HL-60 (cell line): Measurements from ENCODE around the gene PAPPA2.

Experiments used
- DNase-seq, 2 experiments: peaks; one replicate each; pipeline ENCODE4 v3.0.0-alpha.2; 2010 to 2020; ENCODE audit warnings: low read depth in 1 of 2, low spot score in 1 of 2
- H3K27ac ChIP-seq: fragments of 250-450 bp; sonication (Bioruptor Pico); replicated peaks from 2 replicates; pipeline ENCODE4 v1.5.1; 2020; ENCODE audit warnings: mild to moderate bottlenecking, moderate library complexity
- H3K27me3 ChIP-seq: fragments of 250-450 bp; sonication (Bioruptor Pico); 2 replicates; pipeline ENCODE4 v1.5.1; 2021; ENCODE audit warnings: mild to moderate bottlenecking, moderate library complexity; ENCODE audit not compliant: insufficient read depth, poor library complexity, severe bottlenecking
- H3K4me3 ChIP-seq: replicated peaks from 2 replicates; pipeline ENCODE4 v1.5.1; 2011; ENCODE audit warnings: mild to moderate bottlenecking, control low read depth, low read length; ENCODE audit not compliant: insufficient read depth
- GABPA ChIP-seq: IDR thresholded peaks from 2 replicates; pipeline ENCODE4 v1.6.1; 2012; ENCODE audit warnings: low read depth
- POLR2AphosphoS5 ChIP-seq: IDR thresholded peaks from 2 replicates; pipeline ENCODE4 v1.6.1; 2012; ENCODE audit warnings: low read depth
- SPI1 ChIP-seq: IDR thresholded peaks from 2 replicates; pipeline ENCODE4 v1.6.1; 2012; ENCODE audit warnings: low read depth, mild to moderate bottlenecking, borderline replicate concordance
- TF ChIP-seq, protein P1 (sequence below): IDR thresholded peaks from 2 replicates; pipeline ENCODE4 v1.6.1; 2012; ENCODE audit warnings: low read depth; ENCODE audit not compliant: insufficient replicate concordance
- TF ChIP-seq, protein P2 (sequence below): IDR thresholded peaks from one replicate; pipeline ENCODE4 v1.5.1; 2011; ENCODE audit warnings: low read length, control low read depth, inconsistent platforms; ENCODE audit not compliant: insufficient read depth

The PAPPA2 gene

DNA sequence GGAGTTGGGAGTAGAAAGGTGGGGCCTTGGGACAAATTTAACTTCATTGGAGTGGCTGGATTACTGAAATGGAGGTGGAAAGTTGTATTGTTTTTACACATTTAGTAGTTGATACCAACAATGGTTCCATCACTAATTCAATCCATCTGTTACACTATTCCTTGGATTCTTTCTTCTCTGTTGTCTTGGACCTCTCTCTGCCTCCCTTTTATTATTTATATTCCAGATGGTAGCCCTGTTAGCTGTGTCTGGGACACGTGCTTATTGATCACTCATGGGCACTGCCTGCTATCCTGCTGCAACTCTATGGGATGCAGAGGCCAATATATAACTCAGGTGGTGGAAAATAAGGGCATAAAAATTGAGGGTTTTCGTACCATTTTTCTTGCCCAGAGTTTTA lies 346.3 kb downstream of the PAPPA2 start:
- Histone ChIP-seq H3K27ac (no peak overlapping the region), H3K4me3 (no peak overlapping the region), H3K27me3 (no peaks in the 10 kb centered on the region)
- no peak for DNase-seq
- TF ChIP-seq SPI1 (no peak), GABPA (no peak), POLR2AphosphoS5 (no peak)
- TF ChIP-seq, protein P1, sequence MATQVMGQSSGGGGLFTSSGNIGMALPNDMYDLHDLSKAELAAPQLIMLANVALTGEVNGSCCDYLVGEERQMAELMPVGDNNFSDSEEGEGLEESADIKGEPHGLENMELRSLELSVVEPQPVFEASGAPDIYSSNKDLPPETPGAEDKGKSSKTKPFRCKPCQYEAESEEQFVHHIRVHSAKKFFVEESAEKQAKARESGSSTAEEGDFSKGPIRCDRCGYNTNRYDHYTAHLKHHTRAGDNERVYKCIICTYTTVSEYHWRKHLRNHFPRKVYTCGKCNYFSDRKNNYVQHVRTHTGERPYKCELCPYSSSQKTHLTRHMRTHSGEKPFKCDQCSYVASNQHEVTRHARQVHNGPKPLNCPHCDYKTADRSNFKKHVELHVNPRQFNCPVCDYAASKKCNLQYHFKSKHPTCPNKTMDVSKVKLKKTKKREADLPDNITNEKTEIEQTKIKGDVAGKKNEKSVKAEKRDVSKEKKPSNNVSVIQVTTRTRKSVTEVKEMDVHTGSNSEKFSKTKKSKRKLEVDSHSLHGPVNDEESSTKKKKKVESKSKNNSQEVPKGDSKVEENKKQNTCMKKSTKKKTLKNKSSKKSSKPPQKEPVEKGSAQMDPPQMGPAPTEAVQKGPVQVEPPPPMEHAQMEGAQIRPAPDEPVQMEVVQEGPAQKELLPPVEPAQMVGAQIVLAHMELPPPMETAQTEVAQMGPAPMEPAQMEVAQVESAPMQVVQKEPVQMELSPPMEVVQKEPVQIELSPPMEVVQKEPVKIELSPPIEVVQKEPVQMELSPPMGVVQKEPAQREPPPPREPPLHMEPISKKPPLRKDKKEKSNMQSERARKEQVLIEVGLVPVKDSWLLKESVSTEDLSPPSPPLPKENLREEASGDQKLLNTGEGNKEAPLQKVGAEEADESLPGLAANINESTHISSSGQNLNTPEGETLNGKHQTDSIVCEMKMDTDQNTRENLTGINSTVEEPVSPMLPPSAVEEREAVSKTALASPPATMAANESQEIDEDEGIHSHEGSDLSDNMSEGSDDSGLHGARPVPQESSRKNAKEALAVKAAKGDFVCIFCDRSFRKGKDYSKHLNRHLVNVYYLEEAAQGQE = no peak
- TF ChIP-seq, protein P2, sequence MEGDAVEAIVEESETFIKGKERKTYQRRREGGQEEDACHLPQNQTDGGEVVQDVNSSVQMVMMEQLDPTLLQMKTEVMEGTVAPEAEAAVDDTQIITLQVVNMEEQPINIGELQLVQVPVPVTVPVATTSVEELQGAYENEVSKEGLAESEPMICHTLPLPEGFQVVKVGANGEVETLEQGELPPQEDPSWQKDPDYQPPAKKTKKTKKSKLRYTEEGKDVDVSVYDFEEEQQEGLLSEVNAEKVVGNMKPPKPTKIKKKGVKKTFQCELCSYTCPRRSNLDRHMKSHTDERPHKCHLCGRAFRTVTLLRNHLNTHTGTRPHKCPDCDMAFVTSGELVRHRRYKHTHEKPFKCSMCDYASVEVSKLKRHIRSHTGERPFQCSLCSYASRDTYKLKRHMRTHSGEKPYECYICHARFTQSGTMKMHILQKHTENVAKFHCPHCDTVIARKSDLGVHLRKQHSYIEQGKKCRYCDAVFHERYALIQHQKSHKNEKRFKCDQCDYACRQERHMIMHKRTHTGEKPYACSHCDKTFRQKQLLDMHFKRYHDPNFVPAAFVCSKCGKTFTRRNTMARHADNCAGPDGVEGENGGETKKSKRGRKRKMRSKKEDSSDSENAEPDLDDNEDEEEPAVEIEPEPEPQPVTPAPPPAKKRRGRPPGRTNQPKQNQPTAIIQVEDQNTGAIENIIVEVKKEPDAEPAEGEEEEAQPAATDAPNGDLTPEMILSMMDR = no peak

DNA sequence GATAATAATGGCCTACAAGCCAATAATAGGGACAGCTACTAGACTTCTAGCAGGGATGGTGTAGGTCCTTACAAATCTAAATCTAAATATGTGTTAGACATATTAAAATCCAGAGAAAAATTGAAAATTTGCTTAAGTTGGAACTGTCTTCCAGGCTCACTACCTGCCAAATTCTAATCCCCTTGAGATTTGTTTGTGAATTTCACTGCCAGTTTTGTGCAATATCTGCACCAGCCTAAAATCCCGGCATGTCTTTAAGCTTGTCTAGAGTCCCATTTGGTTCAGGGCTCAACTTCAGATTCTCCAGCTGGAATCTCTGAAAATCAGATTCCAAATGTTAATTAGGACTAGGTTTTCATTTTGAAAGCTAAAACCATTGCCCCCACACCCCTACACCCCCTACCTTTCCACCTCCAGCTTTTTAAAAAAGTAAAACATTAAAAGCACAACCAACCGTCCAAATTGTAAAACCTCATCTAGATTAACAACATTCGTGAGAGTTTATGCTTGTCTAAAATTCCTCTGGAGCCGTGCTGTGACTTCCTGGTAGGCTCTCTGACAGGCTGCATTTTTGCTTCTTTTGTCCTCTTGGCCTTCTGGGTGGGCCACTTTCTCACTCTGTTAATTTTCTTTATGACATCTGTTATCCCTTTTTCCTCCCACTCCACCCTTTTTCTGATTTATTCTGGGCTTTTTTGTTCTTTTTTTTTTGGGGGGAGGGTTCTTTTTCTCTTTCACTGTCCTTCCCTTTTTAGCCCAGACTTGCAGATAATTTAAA lies 348.7 kb downstream of the PAPPA2 start:
- no peaks in the 10 kb centered on the region for H3K27me3 ChIP-seq
- no peak overlapping the region for H3K27ac ChIP-seq

DNA sequence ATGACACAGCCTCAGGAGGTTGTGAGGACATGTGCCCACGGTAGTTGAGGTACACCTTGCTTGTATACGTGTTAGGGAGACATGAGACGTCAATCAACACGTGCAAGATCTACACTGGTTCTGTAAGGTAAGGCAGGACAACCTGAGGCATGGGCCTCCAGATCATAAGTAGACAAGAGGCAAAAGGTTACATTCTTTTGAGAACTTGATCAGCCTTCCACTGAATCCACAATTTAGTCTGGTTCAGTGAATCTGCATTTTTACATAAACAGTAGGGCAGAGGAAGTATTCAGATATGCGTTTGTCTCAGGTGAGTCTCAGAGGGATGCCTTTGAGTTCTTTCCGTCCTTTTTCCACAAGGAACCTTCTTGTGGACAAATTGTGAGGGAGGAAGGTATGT lies 352.6 kb downstream of the PAPPA2 start:
- no peak for DNase-seq
- TF ChIP-seq SPI1 (no peak), GABPA (no peak), POLR2AphosphoS5 (no peak)
- TF ChIP-seq, protein P1 = no peak
- TF ChIP-seq, protein P2 = no peak
- Histone ChIP-seq H3K4me3 (no peak overlapping the region), H3K27ac (no peak overlapping the region), H3K27me3 (no peaks in the 10 kb centered on the region)

More for the DNA sequence above, 348.7 kb downstream of the PAPPA2 start:
- DNase-seq = no peak
- no peak overlapping the region for H3K4me3 ChIP-seq
- TF ChIP-seq, protein P1 = no peak
- TF ChIP-seq POLR2AphosphoS5 (no peak), GABPA (no peak), SPI1 (no peak)
- TF ChIP-seq, protein P2 = no peak
